ENCODE measurements around the gene ANO1. TPM values are rescaled to one million over a fixed set of nuclear protein-coding genes. Genes with fewer than 3 reads are reported as not detected.

ANO1 gene
- polyA plus RNA-seq, 10 donors = 6.1 to 13.5 (median 9.4) TPM

- DNase-seq = no peak
These were observed 17.6 kb downstream of the ANO1 start for GRCh38 chr11:70095541-70096252.

GRCh38 chr11:70097783-70098563, 19.9 kb downstream of the ANO1 start:
- no peak for DNase-seq

- DNase-seq = no peak
These were observed 20.8 kb downstream of the ANO1 start for GRCh38 chr11:70098936-70099335.

GRCh38 chr11:70099578-70100279, 21.6 kb downstream of the ANO1 start:
- no peak for DNase-seq

GRCh38 chr11:70100280-70100603, 22.1 kb downstream of the ANO1 start:
- no peak for DNase-seq

GRCh38 chr11:70100791-70101190, 22.7 kb downstream of the ANO1 start:
- DNase-seq = no peak

- peak in 2 of 3 donors; percentile 29 to 70 for DNase-seq
These were observed 25.3 kb downstream of the ANO1 start for GRCh38 chr11:70103256-70103975.

GRCh38 chr11:70104419-70104818, 26.3 kb downstream of the ANO1 start:
- no peak for DNase-seq

GRCh38 chr11:70104961-70105360, 26.8 kb downstream of the ANO1 start:
- DNase-seq = no peak

GRCh38 chr11:70105369-70105754, 27.2 kb downstream of the ANO1 start:
- DNase-seq = no peak

- peak in 2 of 3 donors; percentile 44 to 63 for DNase-seq
These were observed 27.8 kb downstream of the ANO1 start for GRCh38 chr11:70105755-70106571.

GRCh38 chr11:70106757-70107156, 28.6 kb downstream of the ANO1 start:
- no peak for DNase-seq

GRCh38 chr11:70107191-70107590, 29.1 kb downstream of the ANO1 start:
- no peak for DNase-seq

GRCh38 chr11:70107756-70108155, 29.6 kb downstream of the ANO1 start:
- no peak for DNase-seq

GRCh38 chr11:70108250-70108649, 30.1 kb downstream of the ANO1 start:
- DNase-seq = no peak

GRCh38 chr11:70109006-70109405, 30.9 kb downstream of the ANO1 start:
- no peak for DNase-seq

GRCh38 chr11:70109903-70110302, 31.8 kb downstream of the ANO1 start:
- DNase-seq = no peak

- DNase-seq = no peak
These were observed 32.5 kb downstream of the ANO1 start for GRCh38 chr11:70110538-70111055.

GRCh38 chr11:70111269-70112016, 33.3 kb downstream of the ANO1 start:
- DNase-seq = peak; percentile 31 to 59 (median 40)

- DNase-seq = peak in 1 of 3 donors; percentile 68
These were observed 33.9 kb downstream of the ANO1 start for GRCh38 chr11:70112017-70112434.
